HG02938 (cell line): ENCODE data around the gene ZNF609.

Source experiments
- ATAC-seq: cut with Tn5 transposase; IDR thresholded peaks from one replicate; pipeline ENCODE4 v1.9.1; 2021; ENCODE audit warnings: mild to moderate bottlenecking, moderate library complexity; ENCODE audit not compliant: unreplicated experiment

ZNF609 gene

GRCh38 chr15:64500695-64501395 lies 40.5 kb downstream of the ZNF609 start:
- no peak for ATAC-seq

- no peak for ATAC-seq
These were observed 41.0 kb downstream of the ZNF609 start for GRCh38 chr15:64501396-64501715.

- ATAC-seq: no peak
These were observed 41.8 kb downstream of the ZNF609 start for GRCh38 chr15:64502151-64502550.

GRCh38 chr15:64502551-64502950 lies 42.2 kb downstream of the ZNF609 start:
- no peak for ATAC-seq

GRCh38 chr15:64503197-64503596 lies 42.8 kb downstream of the ZNF609 start:
- no peak for ATAC-seq

GRCh38 chr15:64503640-64504039 lies 43.3 kb downstream of the ZNF609 start:
- ATAC-seq: no peak

- ATAC-seq: peak; percentile 79
These were observed 47.0 kb downstream of the ZNF609 start for GRCh38 chr15:64507293-64507802.

- no peak for ATAC-seq
These were observed 47.5 kb downstream of the ZNF609 start for GRCh38 chr15:64507845-64508244.

- no peak for ATAC-seq
These were observed 53.4 kb downstream of the ZNF609 start for GRCh38 chr15:64513823-64514222.

GRCh38 chr15:64515196-64515595 lies 54.8 kb downstream of the ZNF609 start:
- no peak for ATAC-seq

GRCh38 chr15:64515825-64516224 lies 55.4 kb downstream of the ZNF609 start:
- no peak for ATAC-seq

GRCh38 chr15:64519897-64520296 lies 59.5 kb downstream of the ZNF609 start:
- ATAC-seq: no peak

- no peak for ATAC-seq
These were observed 60.8 kb downstream of the ZNF609 start for GRCh38 chr15:64521201-64521600.

GRCh38 chr15:64521726-64522164 lies 61.4 kb downstream of the ZNF609 start:
- no peak for ATAC-seq

GRCh38 chr15:64522226-64522823 lies 61.9 kb downstream of the ZNF609 start:
- ATAC-seq: no peak

GRCh38 chr15:64523240-64523639 lies 62.9 kb downstream of the ZNF609 start:
- ATAC-seq: no peak

GRCh38 chr15:64524778-64525177 lies 64.4 kb downstream of the ZNF609 start:
- ATAC-seq: no peak

- no peak for ATAC-seq
These were observed 65.6 kb downstream of the ZNF609 start for GRCh38 chr15:64525828-64526530.

GRCh38 chr15:64527263-64527984 lies 67.0 kb downstream of the ZNF609 start:
- no peak for ATAC-seq

GRCh38 chr15:64528871-64529270 lies 68.5 kb downstream of the ZNF609 start:
- no peak for ATAC-seq

- no peak for ATAC-seq
These were observed 70.1 kb downstream of the ZNF609 start for GRCh38 chr15:64530472-64530871.
